Neural crest cell (in vitro differentiated cells): ENCODE measurements around the gene SCN8A. TPM values are rescaled to one million over a fixed set of nuclear protein-coding genes. Genes with fewer than 3 reads are reported as not detected.

ENCODE experiments used
- DNase-seq: peaks from one replicate; pipeline ENCODE4 v3.0.0; 2021; ENCODE audit warnings: low read depth, mixed read lengths, low spot score
- H3K27ac Mint-ChIP-seq: one replicate; pipeline ENCODE4 v1.8.0; 2021; ENCODE audit warnings: mild to moderate bottlenecking, mixed read lengths; ENCODE audit not compliant: unreplicated experiment
- H3K27me3 Mint-ChIP-seq: 2 replicates; pipeline ENCODE4 v1.8.0; 2021; ENCODE audit warnings: low read depth, mild to moderate bottlenecking, mixed read lengths
- H3K36me3 Mint-ChIP-seq: 2 replicates; pipeline ENCODE4 v1.8.0; 2021; ENCODE audit warnings: low read depth, mild to moderate bottlenecking, mixed read lengths
- H3K4me1 Mint-ChIP-seq: 2 replicates; pipeline ENCODE4 v1.8.0; 2021; ENCODE audit warnings: mixed read lengths
- H3K4me3 Mint-ChIP-seq: one replicate; pipeline ENCODE4 v1.8.0; 2021; ENCODE audit warnings: mild to moderate bottlenecking, mixed read lengths
- H3K9me3 Mint-ChIP-seq: 2 replicates; pipeline ENCODE4 v1.8.0; 2021; ENCODE audit warnings: mixed read lengths
- CTCF ChIP-seq: fragments of 200-600 bp; sonication (generic); conservative IDR thresholded peaks from 2 replicates; pipeline ENCODE4 v1.5.0; 2021; ENCODE audit warnings: antibody characterized with exemption, mild to moderate bottlenecking
- total RNA-seq: library from RNA; stranded (reverse); gene quantifications from 2 replicates; pipeline ENCODE4 v1.2.1, GENCODE V29; 2021

The SCN8A gene
- total RNA-seq, 1 donor from 2014 or later: 13.0 TPM

- Mint-ChIP-seq H3K9me3 (no peaks in the 10 kb centered on the region), H3K27ac (no peak overlapping the region), H3K4me1 (peaks cover 27% of the 10 kb centered on the region), H3K36me3 (peaks cover 3% of the 10 kb centered on the region), H3K4me3 (no peak overlapping the region), H3K27me3 (no peaks in the 10 kb centered on the region)
- DNase-seq: no peak
- TF ChIP-seq CTCF: no peak
These were observed 92.8 kb downstream of the SCN8A start for GRCh38 chr12:51683763-51684357.

- Mint-ChIP-seq H3K27me3 (no peaks in the 10 kb centered on the region), H3K4me3 (no peak overlapping the region), H3K27ac (no peak overlapping the region), H3K36me3 (peaks cover 6% of the 10 kb centered on the region), H3K9me3 (no peaks in the 10 kb centered on the region), H3K4me1 (peaks cover 28% of the 10 kb centered on the region)
- no peak for TF ChIP-seq CTCF
- DNase-seq: no peak
These were observed 95.7 kb downstream of the SCN8A start for GRCh38 chr12:51686727-51687126.

- H3K4me1 Mint-ChIP-seq: peaks cover 33% of the 10 kb centered on the region
- no peak overlapping the region for H3K27ac Mint-ChIP-seq
- no peak overlapping the region for H3K4me3 Mint-ChIP-seq
These were observed 96.1 kb downstream of the SCN8A start for GRCh38 chr12:51687177-51687576.

GRCh38 chr12:51687614-51688013, 96.6 kb downstream of the SCN8A start:
- peaks cover 36% of the 10 kb centered on the region for H3K4me1 Mint-ChIP-seq
- H3K36me3 Mint-ChIP-seq: peaks cover 6% of the 10 kb centered on the region
- TF ChIP-seq CTCF: no peak
- H3K27me3 Mint-ChIP-seq: no peaks in the 10 kb centered on the region
- no peak for DNase-seq
- no peak overlapping the region for H3K4me3 Mint-ChIP-seq
- no peak overlapping the region for H3K27ac Mint-ChIP-seq
- H3K9me3 Mint-ChIP-seq: no peaks in the 10 kb centered on the region

More at GRCh38 chr12:51687177-51687576, 96.1 kb downstream of the SCN8A start:
- no peak for TF ChIP-seq CTCF
- H3K27me3 Mint-ChIP-seq: no peaks in the 10 kb centered on the region
- H3K36me3 Mint-ChIP-seq: peaks cover 6% of the 10 kb centered on the region
- H3K9me3 Mint-ChIP-seq: no peaks in the 10 kb centered on the region
- DNase-seq: no peak

DNA sequence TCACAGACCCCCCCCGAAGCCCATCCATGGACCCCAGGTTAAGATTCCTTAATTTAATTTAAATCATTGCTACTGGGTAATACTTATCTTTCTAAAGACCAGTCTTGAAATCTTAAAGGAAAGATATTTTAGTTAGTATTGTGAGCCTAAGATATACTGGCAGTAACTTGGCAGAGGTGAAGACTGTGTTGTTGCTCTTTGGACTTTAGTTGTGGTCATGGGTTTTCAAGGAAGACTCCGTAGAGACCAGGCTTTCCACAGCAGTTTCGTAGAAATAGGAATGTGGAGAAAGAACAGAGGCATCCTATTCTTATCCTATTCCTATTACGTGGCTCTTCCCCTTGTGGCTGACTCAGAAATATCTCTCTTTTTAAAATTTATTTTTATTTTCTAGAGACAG, 99.0 kb downstream of the SCN8A start:
- H3K4me1 Mint-ChIP-seq: peaks cover 37% of the 10 kb centered on the region
- no peak overlapping the region for H3K27ac Mint-ChIP-seq
- no peak for TF ChIP-seq CTCF
- H3K27me3 Mint-ChIP-seq: no peaks in the 10 kb centered on the region
- H3K4me3 Mint-ChIP-seq: no peak overlapping the region
- H3K9me3 Mint-ChIP-seq: no peaks in the 10 kb centered on the region
- peaks cover 6% of the 10 kb centered on the region for H3K36me3 Mint-ChIP-seq
- no peak for DNase-seq
